ENCODE results near the gene OR52E4.

Gene OR52E4

DNA sequence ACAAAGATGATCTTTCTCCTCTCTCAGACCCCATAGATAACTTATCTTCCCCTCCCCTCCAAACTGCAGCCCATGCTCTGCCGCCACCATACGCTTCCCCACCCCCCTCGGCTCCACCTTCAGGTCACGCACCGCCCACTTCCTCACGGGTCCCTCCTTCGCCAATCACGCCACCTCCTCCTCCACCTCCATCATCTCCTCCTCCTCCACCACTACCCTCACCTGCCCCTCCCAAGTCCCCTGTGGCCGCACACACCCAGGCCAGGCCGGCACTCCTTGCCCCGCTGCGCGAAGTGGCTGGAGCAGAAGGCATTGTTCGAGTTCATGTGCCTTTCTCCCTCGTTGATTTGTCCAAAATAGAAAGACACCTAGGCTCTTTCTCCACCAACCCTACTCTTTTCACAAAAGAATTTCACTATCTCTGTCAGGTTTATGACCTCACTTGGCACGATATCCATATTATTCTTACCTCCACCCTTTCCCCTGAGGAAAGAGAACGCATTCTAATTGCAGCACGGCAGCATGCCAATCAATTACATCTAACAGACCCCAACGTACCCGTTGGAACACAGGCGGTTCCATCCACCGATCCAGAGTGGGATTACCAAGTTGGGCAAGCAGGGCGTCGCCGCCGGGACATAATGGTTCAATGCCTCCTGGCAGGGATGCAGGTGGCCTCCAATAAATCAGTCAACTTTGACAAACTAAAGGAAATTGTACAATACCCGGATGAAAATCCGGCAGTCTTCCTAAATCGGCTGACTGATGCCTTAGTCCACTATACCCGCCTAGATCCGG lies 49.3 kb downstream of the OR52E4 start:
- DNase-seq, result no peak

DNA sequence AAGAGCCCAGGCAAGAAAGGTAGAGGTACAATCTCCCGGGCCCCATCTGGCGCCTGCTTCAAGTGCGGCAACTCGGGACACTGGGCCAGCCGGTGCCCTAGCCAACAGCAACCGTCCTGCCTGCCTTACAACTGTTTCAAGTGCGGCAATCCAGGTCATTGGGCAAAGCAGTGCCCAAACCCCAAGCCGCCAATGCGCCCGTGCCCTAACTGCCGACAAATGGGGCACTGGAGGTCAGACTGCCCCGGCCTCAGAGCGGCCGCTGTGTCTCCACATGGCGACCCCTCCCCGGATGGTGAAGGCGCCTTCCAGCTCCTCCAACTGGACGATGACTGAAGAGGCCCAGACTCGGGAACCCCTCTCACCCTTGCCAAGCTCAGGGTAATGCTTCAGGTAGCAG lies 50.2 kb downstream of the OR52E4 start:
- no peak for DNase-seq

- no peak for DNase-seq
Observed at GRCh38 chr11:5931061-5931460, 50.6 kb downstream of the OR52E4 start.

GRCh38 chr11:5932671-5933070 lies 52.2 kb downstream of the OR52E4 start:
- DNase-seq, result no peak

- no peak for DNase-seq
Observed at GRCh38 chr11:5933116-5933515, 52.7 kb downstream of the OR52E4 start.

All from CD4-positive, alpha-beta T cell treated with Interleukin-15 for 1 hour (primary cell).